ENCODE measurements around the gene MXD4. TPM values are rescaled to one million over a fixed set of nuclear protein-coding genes. Genes with fewer than 3 reads are reported as not detected.

The MXD4 gene
- total RNA-seq, 1 donor: 44.9 TPM

DNA sequence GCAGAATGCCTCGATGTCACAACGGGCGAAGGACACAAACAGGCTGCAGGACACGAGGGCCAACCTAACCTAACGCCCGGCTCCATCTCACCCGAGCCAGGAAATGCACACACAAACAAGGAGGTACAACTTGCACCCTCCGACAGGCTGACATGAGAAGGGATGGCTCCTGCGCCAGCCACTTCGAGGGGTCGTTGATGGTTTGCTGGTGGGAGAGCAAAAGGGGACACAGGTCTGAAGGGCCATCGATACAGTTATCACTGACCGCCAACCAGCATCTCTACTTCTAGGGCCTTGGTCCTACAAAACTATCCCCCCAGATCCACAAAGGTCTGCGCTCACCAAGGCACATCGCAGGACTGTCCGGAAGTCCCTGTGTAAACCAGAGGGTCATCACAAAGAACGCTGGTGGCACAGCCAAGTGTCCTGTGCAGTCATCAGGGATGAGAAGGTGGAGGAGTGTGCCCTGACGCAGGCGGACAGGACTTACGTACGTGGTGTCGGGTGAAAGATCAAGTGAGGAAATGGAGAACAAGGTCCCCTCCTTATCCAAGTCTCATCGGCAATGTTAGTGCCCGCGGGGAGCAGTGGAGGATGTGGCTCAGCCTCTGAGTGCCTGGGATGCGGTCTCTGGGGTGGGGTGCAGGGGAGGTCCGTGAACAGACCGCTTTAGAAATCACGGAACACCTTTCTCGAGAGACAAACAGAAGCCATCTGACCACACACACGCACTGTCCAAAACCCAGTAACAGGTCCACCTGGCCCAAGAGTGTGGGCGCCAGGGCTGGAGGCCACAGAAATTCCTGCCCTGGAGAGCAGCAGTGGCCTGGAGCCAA lies 7.0 kb downstream of the MXD4 start:
- no peak overlapping the region for H3K4me3 ChIP-seq (ENCODE audit: low read depth, low read length)
- TF ChIP-seq, protein P1, sequence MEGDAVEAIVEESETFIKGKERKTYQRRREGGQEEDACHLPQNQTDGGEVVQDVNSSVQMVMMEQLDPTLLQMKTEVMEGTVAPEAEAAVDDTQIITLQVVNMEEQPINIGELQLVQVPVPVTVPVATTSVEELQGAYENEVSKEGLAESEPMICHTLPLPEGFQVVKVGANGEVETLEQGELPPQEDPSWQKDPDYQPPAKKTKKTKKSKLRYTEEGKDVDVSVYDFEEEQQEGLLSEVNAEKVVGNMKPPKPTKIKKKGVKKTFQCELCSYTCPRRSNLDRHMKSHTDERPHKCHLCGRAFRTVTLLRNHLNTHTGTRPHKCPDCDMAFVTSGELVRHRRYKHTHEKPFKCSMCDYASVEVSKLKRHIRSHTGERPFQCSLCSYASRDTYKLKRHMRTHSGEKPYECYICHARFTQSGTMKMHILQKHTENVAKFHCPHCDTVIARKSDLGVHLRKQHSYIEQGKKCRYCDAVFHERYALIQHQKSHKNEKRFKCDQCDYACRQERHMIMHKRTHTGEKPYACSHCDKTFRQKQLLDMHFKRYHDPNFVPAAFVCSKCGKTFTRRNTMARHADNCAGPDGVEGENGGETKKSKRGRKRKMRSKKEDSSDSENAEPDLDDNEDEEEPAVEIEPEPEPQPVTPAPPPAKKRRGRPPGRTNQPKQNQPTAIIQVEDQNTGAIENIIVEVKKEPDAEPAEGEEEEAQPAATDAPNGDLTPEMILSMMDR (IDR thresholded peaks at IDR 0.05; ENCODE audit: insufficient read depth, low read depth, low read length): no peak

DNA sequence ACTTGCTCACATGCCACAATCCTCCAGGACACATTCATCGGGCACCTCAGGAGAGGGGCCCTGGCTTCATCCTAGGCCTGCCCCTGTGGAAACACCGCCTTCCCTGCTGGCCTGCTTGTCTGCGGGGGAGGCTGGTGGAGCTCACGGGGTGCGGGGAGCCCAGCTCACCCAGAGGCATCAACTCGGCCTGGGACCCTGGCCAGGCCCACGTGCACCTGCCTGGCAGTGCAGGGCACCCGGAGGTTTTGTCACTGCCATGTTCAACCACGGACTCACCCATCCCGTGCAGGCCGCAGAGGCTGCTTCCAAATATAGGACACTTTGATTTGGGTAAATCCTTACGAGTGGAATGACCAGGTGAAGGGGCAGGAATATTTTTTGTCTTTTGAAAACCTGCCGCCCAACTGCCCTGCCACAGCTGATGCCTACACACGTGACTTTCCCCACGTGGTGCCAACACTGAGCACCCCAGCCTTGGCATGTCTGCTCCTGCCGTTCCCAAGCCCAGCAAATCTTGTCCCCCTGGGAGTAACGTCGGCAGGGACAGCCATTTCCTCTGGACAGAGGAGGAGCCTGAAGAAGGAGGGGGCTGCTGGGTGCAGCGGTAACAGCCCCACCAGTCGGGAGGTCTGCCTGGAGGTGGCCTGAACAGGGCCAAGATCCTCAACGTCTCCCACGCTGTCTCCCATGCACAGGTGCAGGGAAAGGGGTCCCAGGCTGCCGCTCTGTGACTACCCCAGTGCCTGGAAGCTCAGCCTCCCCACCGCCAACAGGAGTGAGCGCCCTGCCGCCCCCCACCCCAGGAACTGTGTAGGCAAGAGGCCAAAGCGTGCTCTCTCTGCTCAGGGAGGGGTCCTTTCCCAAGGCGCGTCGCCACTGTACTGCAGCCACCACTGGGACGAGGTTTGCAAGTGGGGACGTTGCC lies 8.5 kb downstream of the MXD4 start:
- TF ChIP-seq, protein P1 (IDR thresholded peaks at IDR 0.05; ENCODE audit: insufficient read depth, low read depth, low read length): no peak
- DNase-seq (ENCODE audit: low read depth): no peak
- no peak overlapping the region for H3K4me3 ChIP-seq (ENCODE audit: low read depth, low read length)

More for the DNA sequence above, 7.0 kb downstream of the MXD4 start:
- no peak for DNase-seq (ENCODE audit: low read depth)

DNA sequence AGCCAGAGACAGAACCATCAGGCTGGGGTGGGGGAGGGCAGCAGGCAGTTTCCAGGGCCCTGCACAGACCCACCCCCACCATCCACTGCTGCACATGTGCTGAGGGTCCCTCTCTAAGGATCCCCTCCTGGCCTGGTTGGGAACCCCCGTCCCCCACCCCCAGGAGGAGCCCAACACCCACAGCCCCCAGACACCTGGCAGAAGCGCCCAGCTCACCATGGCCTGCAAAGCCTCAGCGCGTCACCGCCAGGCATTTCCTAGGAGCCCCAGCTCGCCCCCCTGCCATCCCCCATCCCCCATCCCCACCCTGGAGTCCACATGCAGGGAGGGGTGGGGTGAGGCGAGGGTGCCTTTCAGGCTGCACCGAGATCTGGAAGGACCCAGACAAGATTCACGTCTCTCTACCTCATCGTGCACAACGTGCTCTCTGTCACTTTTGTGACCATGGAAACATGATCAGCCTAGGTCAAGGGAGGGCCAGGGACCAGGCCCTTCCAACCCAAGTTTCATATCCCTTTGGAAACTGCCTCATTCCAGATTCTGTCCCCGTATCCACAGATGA lies 9.3 kb downstream of the MXD4 start:
- TF ChIP-seq, protein P1 (IDR thresholded peaks at IDR 0.05; ENCODE audit: insufficient read depth, low read depth, low read length): no peak
- DNase-seq (ENCODE audit: low read depth): no peak
- H3K4me3 ChIP-seq (ENCODE audit: low read depth, low read length): no peak overlapping the region

DNA sequence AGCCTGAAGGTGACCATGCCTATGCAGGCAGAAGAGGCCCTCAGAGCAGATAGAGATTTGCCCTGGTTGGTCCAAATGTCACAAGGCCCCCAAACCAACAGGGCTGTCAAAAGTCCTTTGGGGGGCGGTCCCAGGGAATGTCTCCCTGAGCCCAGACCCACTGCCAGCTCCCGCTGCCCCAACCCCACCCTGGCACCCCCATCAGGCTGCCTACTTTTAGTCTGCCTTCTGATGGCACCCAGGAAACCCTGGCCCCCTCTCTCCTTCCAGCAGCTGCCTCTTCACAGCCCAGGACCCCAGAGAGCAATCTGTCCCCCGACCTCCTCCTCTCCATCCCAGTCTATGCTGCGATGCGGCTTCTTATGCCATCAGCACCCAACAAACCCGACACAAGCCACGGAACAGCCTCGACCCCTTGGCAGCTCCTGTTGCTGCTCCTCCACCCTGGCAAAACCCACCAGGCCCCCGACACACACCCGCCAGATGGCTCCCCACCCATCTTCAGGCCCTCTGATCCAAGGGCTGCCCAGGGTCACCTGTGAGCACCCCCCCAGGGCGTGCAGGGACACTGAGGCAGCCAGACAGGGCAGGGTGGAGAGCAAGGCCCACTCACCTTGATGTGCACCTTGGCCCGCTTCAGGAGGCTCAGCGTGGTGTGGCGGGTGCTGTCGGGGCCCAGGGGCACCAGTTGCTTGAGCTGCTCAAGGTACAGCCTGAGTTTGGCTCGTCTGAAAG lies 9.9 kb downstream of the MXD4 start:
- TF ChIP-seq, protein P1 (IDR thresholded peaks at IDR 0.05; ENCODE audit: insufficient read depth, low read depth, low read length): no peak
- H3K4me3 ChIP-seq (ENCODE audit: low read depth, low read length): no peak overlapping the region
- no peak for DNase-seq (ENCODE audit: low read depth)

DNA sequence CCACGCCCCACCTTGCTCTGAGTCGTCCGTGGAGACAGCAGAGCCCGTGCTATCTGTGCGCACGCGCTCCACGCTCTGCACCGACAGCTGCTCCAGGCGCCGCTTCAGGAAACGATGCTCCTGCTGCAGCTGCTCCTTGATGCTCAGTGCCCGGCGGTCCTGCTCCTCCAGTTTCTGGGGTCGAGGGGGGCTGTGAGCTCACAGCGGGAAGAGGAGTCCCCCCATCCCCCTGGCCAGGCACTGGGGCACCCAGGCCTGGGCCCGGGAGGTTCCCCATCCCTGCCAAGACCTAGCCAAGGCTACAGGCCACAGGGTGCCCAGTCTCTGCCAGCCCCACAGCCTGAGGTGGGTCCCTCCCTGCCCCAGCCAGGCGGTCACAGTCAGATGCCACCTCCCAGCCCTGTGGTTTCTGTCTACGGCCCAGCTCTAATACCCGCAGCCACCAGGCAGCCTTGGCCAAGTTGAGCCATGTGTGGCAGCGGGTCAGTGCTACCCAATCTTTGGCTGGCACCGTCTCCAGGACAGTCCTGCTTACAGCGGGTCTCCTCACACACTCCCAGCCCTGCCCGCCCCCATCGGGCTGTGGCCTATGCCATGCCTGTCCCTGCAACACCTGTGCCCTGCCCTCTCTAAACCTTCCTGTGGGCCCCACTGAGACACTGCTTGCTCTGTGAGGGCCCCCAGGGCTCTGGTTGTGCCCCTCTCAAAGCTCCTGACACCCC lies 10.7 kb downstream of the MXD4 start:
- no peak for DNase-seq (ENCODE audit: low read depth)
- TF ChIP-seq, protein P1 (IDR thresholded peaks at IDR 0.05; ENCODE audit: insufficient read depth, low read depth, low read length): no peak
- no peak overlapping the region for H3K4me3 ChIP-seq (ENCODE audit: low read depth, low read length)

Measured in fibroblast of villous mesenchyme (primary cell).